KBM-7 (cell line): Measurements from ENCODE around the gene SUCLG2.
"Not testable (repeated sequence)": the region's sequence is repeated elsewhere in the genome, so short reads cannot be mapped to it uniquely, and the experiment has no call there.

Experiments
- DNase-seq: peaks from one replicate; pipeline ENCODE4 v3.0.0-alpha.2; 2015
- in situ Hi-C: fragments of 300-500 bp; cut with MboI; formaldehyde crosslinking; loops from 2 replicates; pipeline ENCODE4 v1.14.3; 2020; ENCODE audit warnings: low sequenced_read_pairs, low pct_unique_long_range_greater_than_20kb, mixed read lengths

Gene SUCLG2

DNA sequence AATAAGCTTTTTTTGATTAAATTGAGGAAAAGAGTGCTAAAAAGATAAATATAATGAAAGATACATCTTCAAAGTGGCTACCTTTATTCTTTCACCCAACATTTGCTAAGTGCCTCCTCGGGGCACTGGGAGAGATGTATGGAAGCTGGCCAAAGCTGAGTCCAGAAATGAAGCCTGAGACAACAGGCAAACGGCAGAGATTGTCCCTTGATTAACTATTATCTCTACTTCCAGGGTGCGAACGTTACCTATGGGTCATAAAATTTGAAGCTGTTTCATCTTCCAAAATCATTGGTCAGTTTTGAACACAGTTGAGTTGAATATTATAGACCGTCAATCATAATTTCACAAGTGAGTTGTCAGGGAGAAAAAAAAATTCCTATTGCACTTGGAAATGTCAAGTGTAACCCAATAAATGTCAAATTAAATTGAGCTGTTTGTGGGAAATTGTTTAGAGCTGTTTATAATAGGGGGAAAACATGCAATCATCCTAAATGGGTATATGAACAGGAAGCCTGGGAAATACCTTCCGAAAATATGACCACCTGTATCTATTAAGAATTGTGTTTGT, 73.9 kb downstream of the SUCLG2 start:
- in situ Hi-C loops = no loop called here

DNA sequence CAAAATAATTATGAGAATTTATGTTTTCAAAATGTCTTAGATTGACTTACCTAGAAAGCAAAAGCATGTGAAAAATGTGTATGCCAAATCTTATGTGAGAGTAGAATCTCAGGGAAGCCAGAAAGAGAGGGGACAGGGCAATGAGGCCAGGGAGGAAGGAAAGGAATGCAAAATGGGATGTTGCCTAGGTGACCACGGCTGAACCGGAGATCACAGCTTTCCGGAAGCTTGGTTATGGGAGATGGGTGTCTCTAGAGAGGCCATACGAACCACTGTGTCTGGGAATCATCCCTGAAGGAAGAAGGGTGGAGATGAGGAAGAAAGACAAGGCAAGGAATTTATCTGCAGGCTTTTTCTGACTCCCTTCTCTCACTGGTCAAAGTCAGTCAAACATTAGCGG, 76.0 kb downstream of the SUCLG2 start:
- in situ Hi-C loops = no loop called here
- DNase-seq = no peak

More for the DNA sequence above, 73.9 kb downstream of the SUCLG2 start:
- DNase-seq = no peak

- in situ Hi-C loops = no loop called here
- DNase-seq = no peak
Measured at GRCh38 chr3:67576441-67576840, 78.0 kb downstream of the SUCLG2 start.

- in situ Hi-C loops = no loop called here
Measured at GRCh38 chr3:67569324-67569723, 85.1 kb downstream of the SUCLG2 start.

GRCh38 chr3:67567893-67568292, 86.5 kb downstream of the SUCLG2 start:
- in situ Hi-C loops = no loop called here
- DNase-seq = no peak

More at GRCh38 chr3:67569324-67569723, 85.1 kb downstream of the SUCLG2 start:
- DNase-seq = no peak

GRCh38 chr3:67564973-67565372, 89.4 kb downstream of the SUCLG2 start:
- in situ Hi-C loops = no loop called here
- no peak for DNase-seq

GRCh38 chr3:67564008-67564407, 90.4 kb downstream of the SUCLG2 start:
- in situ Hi-C loops = no loop called here
- DNase-seq = no peak

DNA sequence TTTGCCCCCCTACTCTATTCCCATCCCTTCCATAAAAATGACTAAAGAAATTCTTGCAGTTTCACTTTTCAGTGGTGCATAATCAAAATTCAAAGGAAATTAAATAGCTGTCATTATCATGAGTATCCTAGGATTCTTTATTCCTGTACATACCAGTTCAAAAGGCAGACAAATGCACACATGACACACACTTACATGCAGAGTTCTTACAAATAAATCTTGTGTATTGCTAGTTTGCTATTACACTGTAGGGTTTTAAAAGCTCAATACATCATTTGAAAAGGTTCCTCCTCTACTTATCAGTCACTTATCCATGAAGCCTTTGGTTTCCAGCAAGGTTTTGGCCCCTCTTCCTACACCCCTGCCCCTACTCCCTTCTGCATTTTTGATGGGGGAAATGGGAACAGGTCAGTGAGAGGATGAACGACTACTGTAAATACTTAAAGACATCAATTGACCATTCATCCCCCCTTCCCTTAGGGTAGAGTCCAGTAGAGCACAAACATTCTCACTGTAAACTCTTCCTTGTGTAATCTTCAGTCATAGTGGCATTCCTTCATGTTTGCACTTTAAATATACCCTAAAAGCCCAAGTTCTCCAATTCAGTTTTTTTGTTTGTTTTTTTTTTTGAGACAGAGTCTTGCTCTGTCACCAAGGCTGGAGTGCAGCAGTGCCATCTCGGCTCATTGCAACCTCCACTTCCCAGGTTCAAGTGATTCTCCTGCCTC, 92.6 kb downstream of the SUCLG2 start:
- DNase-seq = no peak
- in situ Hi-C loops = no loop called here

GRCh38 chr3:67561266-67561665, 93.1 kb downstream of the SUCLG2 start:
- no peak for DNase-seq
- in situ Hi-C loops = no loop called here

DNA sequence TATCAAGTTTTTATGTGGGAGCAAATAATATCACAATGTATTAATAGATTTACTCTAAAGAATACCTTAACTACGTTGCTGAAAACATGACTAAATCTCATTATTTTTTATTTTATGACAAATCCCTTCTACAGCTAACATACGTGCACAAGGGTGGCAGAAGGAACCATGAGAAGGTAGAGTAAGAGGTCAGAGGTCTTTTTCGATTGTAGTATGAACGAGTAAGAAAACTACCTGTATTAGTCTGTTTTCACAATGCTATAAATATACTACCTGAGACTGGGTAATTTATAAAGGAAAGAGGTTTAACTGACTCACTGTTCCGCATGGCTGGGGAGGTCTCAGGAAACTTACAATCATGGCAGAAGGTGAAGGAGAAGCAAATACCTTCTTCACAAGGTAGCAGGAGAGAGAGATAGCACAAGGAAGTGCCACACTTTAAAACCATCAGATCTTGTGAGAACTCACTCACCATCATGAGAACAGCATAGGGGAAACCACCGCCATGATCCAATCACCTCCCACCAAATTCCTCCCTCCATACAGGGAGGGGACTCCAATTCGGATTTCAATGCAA, 95.3 kb downstream of the SUCLG2 start:
- DNase-seq = no peak
- in situ Hi-C loops = no loop called here

GRCh38 chr3:67558426-67558825, 96.0 kb downstream of the SUCLG2 start:
- DNase-seq = no peak
- in situ Hi-C loops = no loop called here

DNA sequence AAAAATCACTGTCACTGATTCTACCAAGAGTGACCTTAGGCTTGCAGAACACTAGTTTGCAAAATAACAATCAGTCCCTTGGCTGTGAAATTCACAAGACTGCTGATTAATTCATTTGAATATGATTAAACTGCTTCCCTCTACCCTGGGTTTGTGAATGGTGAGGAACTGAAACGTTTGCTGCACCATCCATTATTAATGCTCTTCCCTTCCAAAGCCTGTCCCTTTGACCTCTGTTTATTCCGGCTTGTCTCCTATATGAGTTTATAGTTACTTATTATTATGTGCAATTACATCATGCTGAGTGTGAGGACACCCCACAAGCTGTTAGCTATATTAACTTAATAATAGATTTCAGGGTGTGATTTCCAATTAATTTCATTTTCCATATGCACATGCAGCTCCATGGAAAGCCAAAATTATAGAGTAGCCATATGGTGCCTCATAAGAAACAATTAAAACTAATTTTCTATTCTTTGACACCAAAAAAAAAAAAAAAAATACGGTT, 96.5 kb downstream of the SUCLG2 start:
- in situ Hi-C loops = no loop called here
- no peak for DNase-seq

DNA sequence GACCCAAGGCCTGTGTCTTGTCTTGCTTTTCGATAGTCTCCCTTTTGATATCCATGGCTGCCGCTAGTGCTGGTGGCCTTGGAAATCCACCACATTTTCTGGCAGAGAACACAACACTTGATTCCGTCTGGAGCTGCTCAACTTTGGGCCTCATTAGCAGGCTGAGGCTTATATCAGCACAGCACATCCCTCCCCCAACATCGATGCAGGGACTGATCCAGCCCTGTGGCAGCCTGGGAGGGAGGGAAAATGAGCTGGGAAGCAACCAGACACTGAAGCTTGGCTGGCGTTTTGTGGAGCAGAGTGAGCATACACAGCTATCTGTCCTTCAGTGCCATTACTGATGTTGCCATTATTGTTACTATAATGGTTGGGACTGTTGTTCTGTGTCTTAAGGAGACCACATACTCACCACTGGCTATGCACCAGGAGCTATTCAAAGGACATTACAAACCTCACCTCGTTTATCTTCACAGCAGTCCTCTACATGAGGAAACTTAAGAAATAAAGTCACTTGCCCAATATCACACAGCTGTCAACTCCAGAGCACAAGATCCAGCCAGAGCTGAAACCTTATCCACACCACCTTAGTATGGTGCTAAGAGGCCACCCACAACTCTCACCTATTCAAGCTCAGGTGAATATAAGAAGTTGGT, 102.9 kb downstream of the SUCLG2 start:
- in situ Hi-C loops = no loop called here
- DNase-seq = no peak

DNA sequence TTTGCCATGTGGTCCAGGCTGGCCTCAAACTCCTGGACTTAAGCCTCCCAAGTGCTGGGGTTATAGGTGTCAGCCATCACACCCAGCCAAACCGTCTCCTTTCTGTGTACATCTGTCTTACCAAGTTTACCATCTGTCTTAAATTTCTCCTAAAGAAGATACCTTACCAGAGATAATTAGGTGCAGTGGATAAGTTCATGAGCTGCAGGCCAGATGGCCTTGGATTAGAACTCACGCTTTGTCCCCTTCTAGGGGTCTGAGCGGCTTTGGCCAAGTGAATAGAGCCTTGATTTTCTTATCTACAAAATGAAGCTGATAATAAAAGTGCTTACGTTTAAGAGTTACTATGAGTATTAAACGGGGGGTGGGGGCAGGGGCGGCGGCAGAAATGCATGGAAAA, 103.9 kb downstream of the SUCLG2 start:
- DNase-seq = no peak
- in situ Hi-C loops = no loop called here

- DNase-seq, in situ Hi-C loops: not testable (repeated sequence)
Measured at GRCh38 chr3:67542502-67543250, 111.7 kb downstream of the SUCLG2 start.

- in situ Hi-C loops = no loop called here
- DNase-seq = no peak
Measured at GRCh38 chr3:67540198-67540894, 114.1 kb downstream of the SUCLG2 start.

GRCh38 chr3:67537203-67537602, 117.2 kb downstream of the SUCLG2 start:
- in situ Hi-C loops, DNase-seq: not testable (repeated sequence)

DNA sequence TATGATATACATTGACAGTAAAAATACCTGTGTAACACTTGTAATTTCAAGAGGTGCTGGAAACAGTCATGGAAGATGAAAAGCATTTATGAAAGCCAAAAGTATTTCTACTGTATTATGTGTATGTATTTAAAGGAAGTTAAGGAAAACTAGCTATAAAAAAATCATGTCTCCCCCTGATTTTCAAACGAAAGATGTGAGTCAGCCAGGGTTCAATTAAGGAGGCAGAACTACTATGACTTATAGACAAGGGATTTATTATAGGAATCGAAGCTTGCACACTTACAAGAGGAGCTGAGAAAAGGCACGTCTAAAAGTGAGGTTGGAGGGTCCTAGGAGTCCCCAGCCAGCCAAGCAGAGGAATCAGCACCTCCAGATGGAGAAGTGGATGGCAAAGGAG, 119.4 kb downstream of the SUCLG2 start:
- no peak for DNase-seq
- in situ Hi-C loops = no loop called here

DNA sequence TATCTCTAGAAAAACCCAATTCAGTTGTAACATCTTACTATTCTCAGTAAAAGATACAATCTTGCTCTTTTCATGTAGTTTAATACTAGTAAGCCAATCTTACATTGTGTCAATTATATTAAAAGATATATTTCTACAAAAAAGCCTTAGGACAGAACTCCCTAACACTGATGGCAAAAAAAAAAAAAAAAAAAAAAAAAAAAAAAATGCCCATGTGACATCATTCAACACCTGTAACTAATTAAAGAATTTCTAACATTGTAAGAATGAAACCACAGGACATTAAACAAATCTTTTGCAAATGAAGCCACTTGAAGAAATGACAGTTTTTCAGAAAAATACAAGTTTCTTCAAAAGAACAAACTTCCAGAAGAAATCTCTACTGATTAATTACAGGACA, 119.8 kb downstream of the SUCLG2 start:
- in situ Hi-C loops = no loop called here
- DNase-seq = no peak
